HG03175 (cell line): Measurements from ENCODE around the gene COL10A1.
"Not testable (repeated sequence)": the region's sequence is repeated elsewhere in the genome, so short reads cannot be mapped to it uniquely, and the experiment has no call there.

ENCODE experiments used
- ATAC-seq: cut with Tn5 transposase; IDR thresholded peaks from one replicate; pipeline ENCODE4 v1.9.1; 2021; ENCODE audit warnings: mild to moderate bottlenecking, moderate library complexity; ENCODE audit not compliant: unreplicated experiment

The COL10A1 gene

GRCh38 chr6:116127771-116128493 is 2.0 kb upstream of the COL10A1 start:
- no peak for ATAC-seq

DNA sequence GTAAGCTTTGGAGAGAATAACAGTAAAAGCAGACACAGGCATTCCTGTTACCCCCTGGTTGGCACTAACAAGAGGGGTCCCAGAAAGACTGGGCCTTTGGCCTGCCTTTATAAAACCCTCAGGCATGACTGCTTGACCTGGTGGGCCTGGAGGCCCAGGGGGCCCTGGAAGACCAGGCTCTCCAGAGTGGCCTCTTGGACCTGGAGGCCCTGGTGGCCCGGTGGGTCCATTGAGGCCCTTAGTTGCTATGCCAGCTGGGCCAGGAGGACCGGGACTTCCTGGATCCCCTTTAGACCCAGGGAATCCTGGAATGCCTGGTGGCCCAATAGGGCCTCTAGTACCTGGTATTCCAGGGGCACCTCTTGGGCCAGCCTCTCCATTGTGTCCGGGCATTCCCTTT is 5.5 kb downstream of the COL10A1 start:
- no peak for ATAC-seq

DNA sequence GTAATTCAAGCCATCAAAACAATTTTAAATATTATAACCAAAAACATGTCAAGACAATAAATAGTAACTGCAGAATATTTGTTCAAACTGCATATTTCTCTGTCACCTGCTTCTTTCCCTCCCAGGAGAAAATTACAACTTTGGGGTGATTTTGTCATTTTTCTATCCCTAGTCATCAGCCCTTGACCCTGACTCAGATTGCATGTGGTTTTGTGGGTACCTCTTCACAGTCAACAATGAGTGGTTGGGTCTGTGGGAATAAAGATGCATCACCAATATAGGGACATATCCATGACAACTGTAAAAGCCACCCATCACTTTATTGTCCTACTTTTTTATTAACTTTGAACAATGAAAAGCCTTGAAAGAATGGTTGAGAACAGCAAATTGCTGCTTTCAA is 7.3 kb downstream of the COL10A1 start:
- no peak for ATAC-seq

DNA sequence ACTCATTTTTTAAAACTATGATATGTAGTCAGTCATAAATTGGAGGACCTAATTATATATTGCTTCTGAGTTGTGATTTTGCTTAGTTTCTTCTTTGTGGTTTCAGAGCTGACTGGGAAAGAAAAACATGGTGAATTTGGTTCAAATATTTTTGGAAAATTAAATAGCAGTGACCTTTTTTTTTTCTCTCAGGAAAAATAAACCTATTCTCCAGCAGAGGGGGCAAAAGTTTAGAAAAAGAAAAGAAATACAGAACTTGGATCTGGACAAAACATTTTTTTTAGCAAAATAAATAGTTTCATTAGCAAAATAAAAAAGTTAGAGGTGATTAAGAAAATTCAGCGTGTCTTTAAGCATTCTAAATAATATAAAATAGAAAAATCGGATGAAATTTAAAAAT is 10.2 kb downstream of the COL10A1 start:
- ATAC-seq = no peak

GRCh38 chr6:116113386-116113785 is 12.5 kb downstream of the COL10A1 start:
- ATAC-seq = no peak

DNA sequence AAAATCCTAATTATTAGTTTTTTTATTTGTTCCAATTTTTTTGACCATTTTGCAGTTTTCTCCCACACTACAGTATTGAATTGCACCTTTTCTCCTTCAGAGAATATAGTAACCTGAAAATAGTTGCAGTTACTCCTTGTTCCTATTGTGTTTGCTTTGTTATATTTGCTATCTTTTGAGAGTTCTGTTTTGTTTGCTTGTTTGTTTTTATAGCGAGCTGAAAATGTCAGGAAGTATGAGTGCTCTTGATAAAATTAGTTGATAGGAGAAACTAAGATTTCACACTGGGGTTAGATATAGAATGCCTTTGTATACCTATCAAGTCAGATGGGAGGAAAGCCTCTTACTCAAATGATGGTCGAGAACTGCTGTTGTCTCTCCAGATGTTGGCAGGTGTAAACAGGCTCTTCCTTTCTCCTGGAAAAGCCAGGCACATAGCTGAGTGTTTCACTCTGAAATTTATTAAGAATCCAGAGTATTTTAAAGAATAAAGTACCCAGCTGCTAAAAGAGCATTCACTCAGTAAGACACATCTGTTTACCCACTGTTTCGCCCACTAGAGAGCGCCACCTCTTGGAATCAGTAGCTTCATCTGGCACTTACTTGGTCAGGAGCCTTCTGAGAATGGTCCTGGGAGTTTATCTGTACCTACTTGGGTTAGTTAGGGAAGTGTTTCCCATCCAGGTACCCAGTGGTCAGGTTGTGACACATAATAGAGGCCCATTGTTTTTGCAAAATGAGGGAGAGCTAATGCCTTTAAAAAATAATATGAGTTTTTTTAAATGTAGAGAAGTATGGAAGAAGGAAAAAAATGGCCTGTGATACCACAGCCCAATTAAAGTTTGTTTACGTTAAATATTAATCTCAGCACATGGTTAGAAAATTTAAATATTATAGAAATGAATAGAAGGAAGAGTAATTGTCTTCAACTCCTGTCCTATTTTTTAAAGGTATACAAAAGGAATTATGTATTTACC is 14.1 kb downstream of the COL10A1 start:
- ATAC-seq = peak; percentile 85

GRCh38 chr6:116108836-116109235 is 17.1 kb downstream of the COL10A1 start:
- ATAC-seq = no peak

DNA sequence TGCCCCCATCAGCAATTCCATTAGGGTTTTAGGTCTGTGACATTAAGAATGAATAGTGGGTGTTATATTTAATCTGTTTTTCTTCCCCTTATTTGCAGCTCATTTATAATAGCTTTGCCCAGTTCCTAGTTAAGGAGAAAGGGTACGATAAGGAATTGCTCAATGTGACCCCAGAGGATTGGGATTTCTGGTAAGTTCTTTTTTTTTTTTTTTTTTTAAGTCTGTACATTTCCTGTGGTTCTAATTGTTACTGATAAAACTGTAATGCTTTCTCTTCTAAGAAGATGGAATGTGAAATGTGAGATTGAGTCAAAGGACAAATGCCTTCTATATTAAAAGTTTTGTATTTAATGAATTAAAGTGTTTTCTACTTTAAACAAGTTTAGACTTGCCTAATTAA is 19.8 kb downstream of the COL10A1 start:
- no peak for ATAC-seq

- no peak for ATAC-seq
These were observed 20.7 kb downstream of the COL10A1 start for GRCh38 chr6:116105247-116105646.

- no peak for ATAC-seq
These were observed 21.3 kb downstream of the COL10A1 start for GRCh38 chr6:116104636-116105035.

- no peak for ATAC-seq
These were observed 23.1 kb downstream of the COL10A1 start for GRCh38 chr6:116102873-116103272.

GRCh38 chr6:116101790-116102189 is 24.1 kb downstream of the COL10A1 start:
- ATAC-seq = no peak

- ATAC-seq = no peak
These were observed 24.6 kb downstream of the COL10A1 start for GRCh38 chr6:116101302-116101718.

- peak; percentile 87 for ATAC-seq
These were observed 25.3 kb downstream of the COL10A1 start, which contains the start of gene NT5DC1 for GRCh38 chr6:116100419-116101301. NT5DC1 (plus strand) TSS chr6:116100853; CDS start chr6:116100931, 78 bp downstream.

- no peak for ATAC-seq
These were observed 26.9 kb downstream of the COL10A1 start for GRCh38 chr6:116099036-116099435.

- no peak for ATAC-seq
These were observed 28.7 kb downstream of the COL10A1 start for GRCh38 chr6:116096979-116097816.

- not testable (repeated sequence) for ATAC-seq
These were observed 29.7 kb downstream of the COL10A1 start for GRCh38 chr6:116096048-116096759.

GRCh38 chr6:116094041-116094440 is 31.9 kb downstream of the COL10A1 start:
- no peak for ATAC-seq

- ATAC-seq = peak; percentile 43
These were observed 35.7 kb downstream of the COL10A1 start for GRCh38 chr6:116090251-116090650.
